NCI-H146 treated with DMSO at 0.1 percent for 48 hours (cell line): ENCODE data around the gene CCDC152.

Experiments used
- DNase-seq: peaks from one replicate; lab custom pipeline; 2025; ENCODE audit not compliant: unreplicated experiment; lab: John Stamatoyannopoulos, UW

The CCDC152 gene

DNA sequence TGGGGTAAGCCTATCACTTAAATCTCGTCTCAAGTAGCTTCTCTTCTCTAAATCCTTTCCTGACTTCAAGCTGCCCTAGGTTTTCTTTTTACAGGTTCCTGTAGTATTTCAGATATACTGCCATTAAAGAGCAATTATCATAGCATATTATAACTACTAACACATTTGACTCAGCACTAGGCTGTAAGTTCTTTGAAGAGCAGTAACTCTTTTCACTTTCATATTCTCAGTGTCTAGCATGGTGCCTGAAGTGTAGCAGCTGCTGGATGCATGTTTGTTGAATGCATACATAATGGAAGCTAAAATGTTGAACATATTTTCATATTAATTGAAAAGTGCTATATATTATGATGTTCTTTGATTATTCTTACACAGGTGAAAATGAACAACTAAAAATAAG lies 22.5 kb downstream of the CCDC152 start:
- no peak for DNase-seq

- no peak for DNase-seq
Measured at GRCh38 chr5:42781584-42781983, 25.0 kb downstream of the CCDC152 start.

DNA sequence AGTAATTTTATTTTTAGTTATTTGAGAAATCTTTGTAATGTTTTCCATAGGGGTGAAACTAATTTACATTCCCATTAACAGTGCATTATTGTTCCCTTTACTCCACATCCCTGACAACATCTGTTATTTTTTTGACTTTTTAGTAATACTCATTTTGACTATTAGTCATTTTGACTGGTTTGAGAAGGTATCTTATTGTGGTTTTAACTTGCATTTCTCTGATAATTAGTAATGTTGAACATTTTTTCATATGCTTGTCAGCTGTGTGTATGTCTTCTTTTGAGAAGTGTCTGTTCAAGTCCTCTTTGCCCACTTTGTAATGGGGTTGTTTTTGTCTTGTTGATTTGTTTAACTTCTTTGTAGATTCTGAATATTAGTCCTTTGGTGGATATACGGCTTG lies 27.5 kb downstream of the CCDC152 start:
- DNase-seq: no peak

GRCh38 chr5:42785756-42786155 lies 29.1 kb downstream of the CCDC152 start:
- DNase-seq: no peak

- DNase-seq: no peak
Measured at GRCh38 chr5:42787073-42787472, 30.5 kb downstream of the CCDC152 start.

- DNase-seq: no peak
Measured at GRCh38 chr5:42787845-42788244, 31.2 kb downstream of the CCDC152 start.

GRCh38 chr5:42791151-42791550 lies 34.5 kb downstream of the CCDC152 start:
- DNase-seq: no peak

DNA sequence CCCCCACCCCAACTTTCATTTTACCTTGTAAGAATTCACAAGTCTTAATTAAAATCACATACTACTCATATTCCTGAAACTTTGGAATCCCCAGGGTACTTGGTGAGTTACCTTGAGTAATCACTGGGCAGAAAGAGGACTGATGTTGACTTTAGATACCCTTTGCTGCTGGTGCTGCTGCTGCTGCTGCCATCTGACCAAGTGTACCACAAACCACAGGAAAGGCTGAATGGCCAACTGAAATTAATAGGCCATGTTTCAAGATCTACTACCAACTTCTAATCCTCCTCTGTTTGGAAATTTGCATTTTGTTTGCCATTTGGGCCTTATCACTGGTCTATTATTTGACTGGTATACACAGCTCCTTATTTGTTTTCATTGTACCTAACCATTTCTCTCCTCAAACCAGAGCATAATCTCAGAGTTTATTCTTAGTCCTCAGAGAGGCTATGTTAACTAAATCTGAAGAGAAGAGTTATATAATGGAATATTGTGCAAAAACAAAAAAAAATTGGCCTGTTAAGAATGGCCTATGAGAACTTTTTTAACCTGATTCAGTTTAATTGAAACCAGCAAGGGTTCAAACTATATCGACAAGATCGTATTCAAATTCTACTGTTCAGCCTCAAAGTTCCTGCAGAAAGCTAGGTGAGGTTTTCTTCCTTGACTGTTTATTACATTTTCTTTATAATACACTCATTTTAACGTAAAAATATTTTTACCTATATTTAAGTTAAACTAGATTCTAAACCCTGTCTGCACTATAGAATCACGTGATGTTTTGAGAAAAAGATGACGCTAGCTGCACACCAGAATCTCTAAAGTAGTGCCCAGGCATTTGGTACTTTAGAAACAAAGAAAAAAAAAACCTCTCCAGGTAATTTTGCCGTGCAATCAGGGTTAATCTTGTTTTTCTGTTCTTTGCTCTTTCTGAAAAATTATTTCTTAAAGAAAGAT lies 41.9 kb downstream of the CCDC152 start:
- no peak for DNase-seq

- DNase-seq: no peak
Measured at GRCh38 chr5:42799241-42799608, 42.6 kb downstream of the CCDC152 start.

DNA sequence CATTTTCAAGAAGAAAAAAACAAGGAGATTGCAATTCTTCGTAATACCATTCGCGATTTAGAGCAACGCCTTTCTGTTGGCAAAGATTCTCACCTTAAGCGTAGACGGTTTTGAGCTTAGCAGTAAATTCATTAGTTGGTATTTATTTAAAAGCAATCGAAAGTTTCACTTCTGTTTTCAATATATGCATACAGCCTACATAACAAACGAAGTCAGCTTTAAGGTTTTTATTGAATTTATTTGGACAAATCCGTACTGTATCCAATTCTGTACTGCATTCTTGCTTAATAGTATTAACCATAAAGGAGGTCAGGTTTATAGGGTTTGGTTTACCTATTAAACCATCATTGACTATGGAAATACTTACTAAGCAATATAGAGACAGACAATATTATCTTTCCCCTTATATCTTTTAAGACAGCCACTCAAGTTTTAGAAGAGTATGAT lies 43.1 kb downstream of the CCDC152 start:
- no peak for DNase-seq

- no peak for DNase-seq
Measured at GRCh38 chr5:42800748-42801330, 44.2 kb downstream of the CCDC152 start.

GRCh38 chr5:42801516-42802166 lies 45.0 kb downstream of the CCDC152 start:
- DNase-seq: no peak

DNA sequence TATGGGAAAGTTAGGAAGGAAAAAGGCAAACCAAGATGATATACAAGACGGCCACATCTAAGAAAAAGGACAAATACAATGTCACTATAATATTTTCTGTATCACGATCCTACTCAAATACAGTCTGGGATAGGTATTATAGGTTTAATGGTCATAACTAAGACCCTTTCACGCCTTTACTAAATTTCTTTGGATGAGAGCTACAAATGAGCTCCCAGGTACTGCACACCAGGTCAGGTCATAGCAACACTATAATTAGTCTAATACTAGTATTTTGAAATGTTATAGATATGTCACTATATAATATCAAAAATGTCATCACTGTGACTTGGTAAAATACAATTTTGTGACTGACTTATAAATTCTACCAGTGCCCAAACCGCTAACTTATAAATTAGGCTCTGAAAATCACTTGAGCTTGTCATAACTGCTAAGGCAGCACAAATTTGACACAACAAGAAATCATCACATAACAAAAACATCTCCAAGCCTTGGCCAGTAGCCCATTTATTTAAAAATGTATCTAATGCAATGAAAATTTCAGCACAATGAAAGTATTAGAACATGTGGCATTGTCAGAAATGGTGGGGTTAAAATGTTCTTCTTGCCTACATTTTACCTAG lies 48.2 kb downstream of the CCDC152 start:
- no peak for DNase-seq

- no peak for DNase-seq
Measured at GRCh38 chr5:42806004-42806700, 49.5 kb downstream of the CCDC152 start.

GRCh38 chr5:42806701-42807262 lies 50.2 kb downstream of the CCDC152 start:
- no peak for DNase-seq

- DNase-seq: no peak
Measured at GRCh38 chr5:42807722-42808447, 51.3 kb downstream of the CCDC152 start.

GRCh38 chr5:42808888-42809611 lies 52.4 kb downstream of the CCDC152 start:
- DNase-seq: no peak

GRCh38 chr5:42810834-42811590 lies 54.4 kb downstream of the CCDC152 start:
- DNase-seq: no peak
